GM23248 (cell line): ENCODE results near the gene EFNB3.

ENCODE experiments used
- EZH2 ChIP-seq: fragments of 200-600 bp; sonication (generic); IDR thresholded peaks from 2 replicates; pipeline ENCODE4 v1.6.1; 2018; ENCODE audit warnings: antibody characterized with exemption, mild to moderate bottlenecking; ENCODE audit not compliant: insufficient read depth, poor library complexity, severe bottlenecking
- EZH2phosphoT487 ChIP-seq: fragments of 200-600 bp; sonication (generic); IDR thresholded peaks from 2 replicates; pipeline ENCODE4 v1.6.1; 2018; ENCODE audit warnings: antibody characterized with exemption, moderate library complexity, mild to moderate bottlenecking, low read depth; ENCODE audit not compliant: insufficient read depth

- TF ChIP-seq EZH2 (no peak), EZH2phosphoT487 (no peak)
Observed at GRCh38 chr17:7711051-7711755, 6.2 kb downstream of the EFNB3 start.
